RCC 7860 (cell line): ENCODE data around the gene TSC2.
A peak's percentile ranks its signal among the peaks of the same experiment; 100 is the strongest.

Experiments used
- DNase-seq: peaks from one replicate; pipeline ENCODE4 v3.0.0-alpha.2; 2015; ENCODE audit warnings: low spot score
- FAIRE-seq: peaks from 2 replicates; lab custom pipeline; 2012; peaks lifted over from hg19 to GRCh38; lab: Jason Lieb, UNC

The TSC2 gene

GRCh38 chr16:2042171-2042985 lies 5.4 kb upstream of the TSC2 start:
- DNase-seq (no peak), FAIRE-seq (no peak)

DNA sequence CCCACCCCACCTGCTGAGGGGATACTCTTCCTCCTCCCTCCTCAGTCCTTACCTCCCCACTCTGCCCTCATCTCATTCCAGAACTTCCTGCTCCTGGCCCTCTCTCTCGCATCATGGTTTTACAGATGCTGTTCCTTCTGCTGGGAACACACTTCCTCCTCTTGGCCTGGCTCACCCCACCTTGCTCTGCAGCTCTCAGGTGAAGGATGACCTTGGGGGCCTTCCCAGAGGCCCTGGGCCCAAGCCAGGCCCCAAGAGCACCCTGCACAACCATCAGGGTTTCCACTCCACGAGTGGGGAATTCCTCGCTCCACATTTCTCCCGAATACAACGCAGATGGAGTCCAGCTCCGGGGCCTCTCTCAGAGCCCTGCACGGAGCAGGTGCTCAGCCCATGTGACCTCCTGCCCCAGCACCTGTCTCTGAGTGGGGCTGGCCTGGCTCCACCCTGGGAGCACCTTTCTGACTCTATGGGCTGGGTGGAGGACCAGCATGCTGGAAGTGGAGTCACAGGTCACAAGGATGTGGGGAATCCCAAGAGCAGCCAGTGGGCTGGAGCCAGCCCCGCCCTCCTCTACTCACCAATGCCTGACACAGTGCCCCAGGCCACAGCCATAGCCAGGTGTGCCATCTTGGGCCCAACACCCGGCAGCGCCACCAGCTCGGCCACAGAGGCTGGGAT lies 4.7 kb upstream of the TSC2 start:
- DNase-seq (no peak), FAIRE-seq (no peak)

DNA sequence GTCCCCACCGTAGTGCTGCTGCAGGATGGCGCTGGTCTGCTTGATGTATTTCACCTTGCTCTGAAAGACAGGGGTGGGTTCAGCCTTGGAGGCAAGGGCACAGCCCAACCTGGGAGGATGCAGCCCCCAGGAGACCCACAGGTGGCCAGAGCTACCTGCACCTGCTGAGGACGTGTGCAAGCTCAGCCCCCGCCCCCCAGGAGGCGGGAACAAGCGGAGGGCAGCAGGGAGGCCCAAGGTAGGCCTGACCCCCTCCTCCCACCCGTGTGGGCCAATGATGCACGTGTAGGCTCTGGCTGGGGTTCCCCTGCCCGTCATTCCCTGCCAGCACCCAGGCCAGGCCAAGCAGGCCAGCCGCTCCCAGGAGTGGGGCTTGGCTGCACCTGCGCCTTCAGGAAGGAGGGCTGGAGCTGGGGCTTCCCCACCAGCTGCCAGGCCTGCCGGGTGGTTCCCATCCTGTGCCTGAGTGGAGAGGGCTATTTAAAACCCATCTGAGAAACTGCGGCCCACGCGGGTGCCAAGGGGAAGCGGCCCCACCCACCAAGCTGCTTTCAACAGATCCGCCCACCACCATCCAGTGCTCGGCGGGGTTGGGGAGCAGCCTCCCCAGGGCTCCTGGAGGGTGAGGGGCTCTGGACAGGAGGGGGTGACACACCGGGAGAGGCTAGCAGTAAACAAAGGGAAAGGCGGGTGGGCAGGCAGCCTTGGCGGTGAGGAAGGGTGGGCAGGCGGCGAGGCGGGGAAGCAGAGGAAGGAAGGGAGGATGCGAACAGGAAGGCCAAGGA lies 3.9 kb upstream of the TSC2 start:
- no peak for FAIRE-seq

GRCh38 chr16:2044541-2044940 lies 3.2 kb upstream of the TSC2 start:
- DNase-seq, result no peak
- FAIRE-seq, result no peak

More for the DNA sequence above, 3.9 kb upstream of the TSC2 start:
- DNase-seq, result no peak

DNA sequence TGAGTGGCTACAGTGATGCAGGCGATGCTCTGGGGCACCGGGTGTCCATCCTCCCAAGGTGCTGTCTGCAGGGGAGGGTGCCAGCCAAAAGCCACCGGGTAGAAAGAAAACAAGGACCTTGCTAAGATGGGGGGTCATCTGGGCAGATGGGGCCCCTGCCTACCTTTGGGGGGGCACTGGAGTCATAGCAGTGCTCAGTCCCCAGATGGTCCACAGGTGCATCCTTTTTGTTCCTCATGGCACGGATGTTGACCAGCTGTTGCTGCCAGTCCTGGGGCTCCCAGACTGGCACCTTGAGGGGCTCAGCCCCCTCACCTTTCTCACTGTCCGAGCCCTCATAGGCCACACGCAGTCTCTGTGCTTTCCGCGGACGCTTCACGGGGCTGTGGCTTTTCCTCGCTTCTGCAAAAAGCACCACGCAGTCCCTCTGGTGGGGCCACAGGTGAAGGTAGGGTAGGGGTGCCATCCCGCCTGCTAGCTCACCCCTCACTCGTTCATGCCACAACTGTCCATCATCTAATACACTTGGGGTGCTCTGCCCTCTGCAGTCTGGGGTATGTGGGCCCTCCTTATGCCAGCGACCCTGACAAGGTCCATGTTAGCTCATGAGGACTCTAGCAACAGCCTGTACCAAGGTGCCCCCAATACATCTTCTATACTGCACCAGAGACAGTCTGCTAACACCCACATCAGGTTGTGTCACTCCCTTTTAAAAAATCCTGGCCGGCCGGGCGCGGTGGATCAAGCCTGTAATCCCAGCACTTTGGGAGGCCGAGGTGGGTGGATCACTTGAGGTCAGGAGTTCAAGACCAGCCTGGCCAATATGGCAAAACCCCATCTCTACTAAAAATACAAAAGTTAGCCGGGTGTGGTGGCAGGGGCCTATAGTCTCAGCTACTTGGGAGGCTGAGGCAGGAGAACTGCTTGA lies 1.6 kb upstream of the TSC2 start:
- DNase-seq (no peak), FAIRE-seq (no peak)

DNA sequence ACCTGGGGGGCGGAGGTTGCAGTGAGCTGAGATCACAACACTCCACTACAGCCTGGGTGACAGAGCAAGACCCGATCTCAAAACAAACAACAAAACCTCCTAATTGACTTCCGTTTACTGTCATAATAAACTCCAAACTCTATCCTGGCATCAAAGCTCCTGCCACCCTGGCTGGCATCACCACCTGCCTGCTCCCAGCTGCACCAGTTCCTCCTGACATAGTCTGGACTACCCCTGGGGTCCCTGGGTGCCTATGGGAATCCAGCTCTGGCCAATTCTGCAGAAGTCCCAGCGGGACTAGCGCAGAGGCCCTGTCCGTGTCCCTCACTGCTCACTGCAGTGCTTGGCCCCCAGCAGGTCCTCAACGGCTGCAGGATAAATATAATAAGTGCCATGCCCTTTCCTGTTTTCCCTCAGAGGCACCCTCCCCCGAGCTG lies 874 bp upstream of the TSC2 start:
- FAIRE-seq (no peak), DNase-seq (no peak)

GRCh38 chr16:2048116-2048543 lies 345 bp downstream of the TSC2 start:
- FAIRE-seq (no peak), DNase-seq (no peak)

DNA sequence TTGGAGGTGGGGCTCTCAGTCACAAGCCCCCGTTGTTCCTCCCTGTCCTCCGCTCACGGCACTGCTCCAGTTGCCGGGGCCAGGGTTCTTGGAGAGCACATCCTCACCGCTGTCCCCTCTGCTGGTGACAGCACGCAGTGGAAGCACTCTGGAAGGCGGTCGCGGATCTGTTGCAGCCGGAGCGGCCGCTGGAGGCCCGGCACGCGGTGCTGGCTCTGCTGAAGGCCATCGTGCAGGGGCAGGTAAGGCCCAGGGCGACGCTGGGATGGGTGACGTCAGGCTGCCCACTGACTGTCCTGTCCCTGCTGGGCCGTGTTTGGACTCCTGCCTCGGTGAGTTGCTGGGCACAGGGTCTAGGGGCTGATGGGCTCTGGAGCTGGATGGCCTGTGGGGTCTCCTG lies 5.4 kb downstream of the TSC2 start:
- DNase-seq (no peak), FAIRE-seq (no peak)

DNA sequence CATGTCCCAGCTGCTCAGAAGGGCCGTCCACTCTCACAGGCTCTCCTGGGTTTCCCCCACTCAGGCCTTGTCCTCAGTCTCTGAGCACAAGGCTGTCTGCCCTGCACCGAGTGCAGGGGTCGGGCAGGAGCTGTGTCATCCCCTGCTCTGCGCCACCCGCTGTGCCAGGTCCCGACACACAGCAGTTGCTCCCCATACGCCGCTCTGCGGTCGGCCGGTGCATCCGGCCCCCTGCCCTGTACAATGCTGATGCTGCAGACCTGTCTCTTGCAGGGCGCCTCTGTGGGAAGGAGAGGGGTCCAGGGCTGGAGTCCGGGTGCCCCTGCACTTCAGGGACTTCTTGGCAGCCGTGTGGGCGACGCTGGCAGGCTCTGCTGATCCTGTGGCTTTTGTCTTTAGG lies 6.1 kb downstream of the TSC2 start:
- FAIRE-seq, result no peak
- DNase-seq, result no peak

DNA sequence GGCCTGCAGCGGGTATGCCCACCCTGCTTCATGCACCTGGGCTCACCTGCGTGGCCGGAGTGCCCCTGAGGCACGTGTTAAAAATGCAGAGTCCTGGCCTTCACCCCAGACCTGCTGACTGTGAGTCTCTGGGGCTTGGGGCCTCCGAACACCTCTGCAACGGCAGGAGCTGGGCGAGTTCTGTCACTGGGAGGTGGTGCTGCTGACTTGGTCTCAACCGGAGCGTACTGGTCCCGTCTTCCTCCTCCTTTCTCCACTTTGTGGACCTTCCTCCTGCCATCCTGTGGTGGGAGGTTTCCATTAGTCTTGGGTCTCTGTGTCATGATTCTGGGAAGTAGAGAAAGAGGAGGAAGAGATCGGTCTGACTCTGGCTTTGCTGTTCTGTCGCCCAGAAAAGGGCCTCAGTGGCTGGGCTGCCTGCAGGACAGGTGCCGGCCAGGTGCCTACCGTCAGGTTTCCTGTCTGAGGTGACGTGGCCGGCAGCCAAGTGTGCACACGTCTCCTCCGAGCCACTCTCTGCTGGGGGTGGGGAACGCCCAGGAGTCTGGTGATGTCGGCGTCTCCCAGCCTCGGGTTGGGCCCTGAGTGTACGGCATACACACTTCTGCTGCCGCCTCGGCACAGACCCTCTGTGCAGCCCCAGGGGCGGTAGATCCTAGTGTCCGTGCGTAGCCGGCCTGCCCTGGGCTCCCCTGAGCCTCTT lies 6.9 kb downstream of the TSC2 start:
- DNase-seq (no peak), FAIRE-seq (no peak)

GRCh38 chr16:2056077-2056476 lies 8.3 kb downstream of the TSC2 start:
- no peak for FAIRE-seq
- no peak for DNase-seq

DNA sequence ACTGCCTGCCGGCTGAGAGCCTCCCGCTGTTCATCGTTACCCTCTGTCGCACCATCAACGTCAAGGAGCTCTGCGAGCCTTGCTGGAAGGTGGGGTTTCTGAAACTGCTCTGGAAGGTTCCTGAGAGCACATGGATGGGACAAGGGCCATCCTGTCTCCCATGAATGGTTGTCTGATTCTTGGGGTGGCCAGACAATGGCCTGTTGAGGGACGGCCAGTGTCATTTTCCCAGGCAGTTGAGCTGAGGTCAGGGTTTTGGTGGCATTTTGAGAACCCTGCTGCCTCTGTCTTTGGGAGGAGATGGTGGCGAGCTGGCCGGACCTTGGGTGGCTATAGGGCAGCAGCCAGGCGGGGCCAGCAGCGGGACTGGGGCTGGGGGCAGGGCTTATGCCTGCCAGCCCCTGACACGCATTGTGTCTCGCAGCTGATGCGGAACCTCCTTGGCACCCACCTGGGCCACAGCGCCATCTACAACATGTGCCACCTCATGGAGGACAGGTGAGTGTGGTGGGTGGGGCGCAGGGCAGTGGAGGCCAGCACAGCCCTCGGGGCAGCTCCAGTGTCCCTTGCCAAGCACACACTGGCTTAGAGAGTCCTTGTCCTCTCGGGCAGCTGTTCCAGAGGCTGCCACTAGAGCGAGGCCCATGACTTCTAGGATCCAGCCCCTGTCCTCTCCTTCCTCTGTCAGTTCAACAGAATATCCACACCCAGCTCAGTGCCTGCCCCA lies 9.1 kb downstream of the TSC2 start:
- no peak for FAIRE-seq
- DNase-seq, result peak; percentile 4

DNA sequence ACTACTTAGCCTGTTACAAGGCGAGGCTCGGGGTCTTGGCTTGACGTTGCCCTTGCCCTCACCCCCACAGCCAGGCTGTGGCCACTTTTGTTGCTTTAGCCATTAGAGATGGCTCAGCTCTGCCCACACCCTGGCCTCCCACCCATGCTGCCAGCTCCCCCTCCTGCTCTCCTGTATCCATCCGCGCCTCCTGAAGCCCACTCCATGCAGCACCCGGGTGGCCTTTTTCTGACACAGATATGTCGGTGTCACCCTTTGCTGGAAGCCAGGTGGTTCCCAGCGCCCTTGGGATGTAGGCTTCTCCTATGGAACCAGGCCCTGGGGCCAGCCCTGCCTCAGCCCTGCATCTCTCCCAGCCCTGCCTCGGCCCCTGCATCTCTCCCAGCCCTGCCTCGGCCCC lies 9.7 kb downstream of the TSC2 start:
- FAIRE-seq (no peak), DNase-seq (no peak)

GRCh38 chr16:2058420-2058819 lies 10.6 kb downstream of the TSC2 start:
- no peak for FAIRE-seq

DNA sequence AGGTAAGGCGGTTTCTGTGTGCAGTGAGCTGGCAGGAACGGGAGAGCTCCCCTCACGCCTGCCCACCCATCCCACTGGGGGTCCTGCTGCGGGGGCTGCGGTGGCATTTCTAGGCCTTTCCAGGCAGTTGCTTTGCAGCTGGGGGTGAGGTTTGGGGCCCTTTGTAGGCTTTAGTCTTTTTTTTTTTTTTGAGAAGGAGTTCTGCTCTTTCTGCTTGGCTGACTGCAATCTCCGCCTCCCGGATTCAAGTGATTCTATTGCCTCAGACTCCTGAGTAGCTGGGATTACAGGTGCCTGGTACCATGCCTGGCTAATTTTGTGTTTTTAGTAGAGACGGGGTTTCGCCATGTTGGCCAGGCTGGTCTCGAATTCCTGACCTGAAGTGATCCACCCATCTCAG lies 11.1 kb downstream of the TSC2 start:
- no peak for DNase-seq
- no peak for FAIRE-seq

More at GRCh38 chr16:2058420-2058819, 10.6 kb downstream of the TSC2 start:
- no peak for DNase-seq

DNA sequence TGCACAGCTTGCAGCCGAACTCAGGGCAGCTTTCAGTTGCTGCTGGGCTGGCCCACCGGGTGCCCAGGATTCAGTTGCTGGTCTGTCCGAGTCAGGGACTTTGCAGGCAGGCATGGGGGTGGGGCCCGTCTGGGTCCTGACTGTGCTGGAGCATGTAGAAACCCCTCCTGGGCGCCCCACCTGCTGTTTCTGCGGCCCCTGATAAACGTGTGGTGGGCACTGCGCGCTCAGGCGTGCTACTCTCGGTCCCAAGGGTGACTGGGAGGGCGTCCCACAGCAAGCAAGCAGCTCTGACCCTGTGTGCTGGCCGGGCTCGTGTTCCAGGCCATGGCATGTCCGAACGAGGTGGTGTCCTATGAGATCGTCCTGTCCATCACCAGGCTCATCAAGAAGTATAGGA lies 12.6 kb downstream of the TSC2 start:
- FAIRE-seq (no peak), DNase-seq (no peak)

DNA sequence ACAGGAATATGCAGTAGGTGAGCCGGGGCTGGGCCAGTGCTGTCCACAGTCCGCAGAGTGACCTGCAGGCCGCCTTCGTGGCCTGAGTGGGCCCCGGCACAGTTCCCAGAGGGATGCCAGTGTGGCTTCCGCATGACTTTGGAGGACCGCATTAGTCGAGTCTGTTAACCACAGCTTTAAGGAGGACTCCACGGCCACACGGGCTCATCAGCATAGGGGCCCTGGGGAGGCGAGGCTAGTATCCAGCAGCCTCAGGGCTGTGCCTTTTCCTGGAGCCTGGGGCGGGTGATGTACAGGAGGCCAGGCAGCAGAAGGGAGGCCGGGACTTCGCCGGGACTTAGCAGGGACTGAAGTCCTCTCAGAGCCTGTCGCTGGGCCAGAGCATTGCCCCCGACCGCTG lies 13.2 kb downstream of the TSC2 start:
- FAIRE-seq (no peak), DNase-seq (no peak)

DNA sequence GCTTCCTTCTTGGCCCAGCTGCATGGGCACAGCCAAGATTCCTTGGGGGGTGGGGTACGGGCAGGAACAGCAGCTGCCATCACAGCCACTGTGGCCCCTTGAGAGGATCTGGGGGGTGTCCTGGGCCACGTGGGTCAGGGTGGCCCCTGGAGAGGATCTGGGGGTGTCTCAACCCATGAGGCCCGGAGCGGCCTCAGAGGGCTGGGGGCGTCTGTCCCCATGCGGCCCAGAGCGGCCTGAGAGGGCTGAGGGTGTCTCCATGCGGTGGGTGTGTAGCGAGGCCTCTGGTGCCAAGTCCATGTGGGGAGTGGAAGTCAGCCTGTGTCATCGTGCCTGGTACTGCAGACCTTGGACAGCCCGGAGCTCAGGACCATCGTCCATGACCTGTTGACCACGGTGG lies 13.7 kb downstream of the TSC2 start:
- no peak for DNase-seq
- no peak for FAIRE-seq

- FAIRE-seq (no peak), DNase-seq (no peak)
These were observed 15.0 kb downstream of the TSC2 start for GRCh38 chr16:2062801-2063200.
